SHP77 (cell line): Measurements from ENCODE around the gene THBD.

Source experiments
- DNase-seq, 2 experiments: peaks; one replicate each; lab custom pipeline; 2025; lab: John Stamatoyannopoulos, UW

Gene THBD

DNA sequence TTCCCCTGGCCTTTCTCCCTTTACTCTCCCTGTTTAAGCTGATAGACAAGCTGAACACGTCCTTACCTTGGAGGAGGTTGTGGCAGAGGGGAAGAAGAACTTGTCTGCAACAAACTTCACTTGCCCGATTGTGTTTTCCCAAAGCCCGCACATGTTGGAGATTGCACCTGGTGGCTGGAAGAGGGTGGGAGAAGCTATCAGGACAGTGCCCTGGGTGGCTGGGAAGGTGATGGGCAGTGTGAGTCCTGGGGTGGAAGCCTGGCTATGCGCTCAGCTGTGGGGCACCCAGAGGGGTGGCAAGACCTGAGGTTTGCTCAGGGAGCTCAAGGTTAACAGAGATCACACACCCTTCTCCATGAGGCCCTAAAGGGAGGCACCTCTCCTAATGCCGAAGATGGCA lies 39.4 kb downstream of the THBD start:
- DNase-seq: no peak

DNA sequence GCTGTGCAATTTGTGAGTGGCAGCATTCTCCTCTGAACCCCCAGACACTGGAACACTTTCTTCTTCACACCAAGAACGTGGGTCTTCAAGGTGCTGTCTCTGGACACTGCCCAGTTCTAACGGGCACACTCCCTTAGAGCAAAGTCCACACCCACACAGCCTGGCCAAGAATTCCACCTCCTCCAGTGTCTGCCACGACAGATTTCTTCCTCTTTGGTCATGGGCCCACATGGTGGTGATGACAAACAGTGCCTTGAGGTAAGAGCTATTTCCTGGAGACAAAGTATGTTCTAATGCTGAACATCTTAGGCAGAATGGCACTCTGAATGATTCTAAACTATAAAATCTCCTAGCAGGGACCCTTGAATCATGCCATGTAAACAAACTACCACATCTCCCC lies 39.8 kb downstream of the THBD start:
- DNase-seq: no peak

DNA sequence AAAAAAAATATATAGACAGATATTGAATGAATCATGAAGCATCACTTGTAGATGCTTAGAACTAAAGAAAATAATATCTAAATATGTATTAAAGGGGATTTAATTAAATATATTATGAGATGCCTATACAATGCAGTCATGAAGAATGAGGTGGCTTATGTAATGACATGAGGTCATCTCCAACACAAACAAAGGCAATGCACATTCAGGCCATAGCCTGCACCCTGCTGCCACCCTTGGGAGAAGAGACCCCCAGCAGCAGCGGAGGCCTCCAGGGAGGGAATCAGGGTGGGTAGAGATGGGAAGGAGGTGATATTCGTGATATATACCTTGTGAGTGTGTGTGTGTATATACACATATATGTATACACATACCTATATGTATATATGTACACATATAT lies 40.8 kb downstream of the THBD start:
- no peak for DNase-seq

DNA sequence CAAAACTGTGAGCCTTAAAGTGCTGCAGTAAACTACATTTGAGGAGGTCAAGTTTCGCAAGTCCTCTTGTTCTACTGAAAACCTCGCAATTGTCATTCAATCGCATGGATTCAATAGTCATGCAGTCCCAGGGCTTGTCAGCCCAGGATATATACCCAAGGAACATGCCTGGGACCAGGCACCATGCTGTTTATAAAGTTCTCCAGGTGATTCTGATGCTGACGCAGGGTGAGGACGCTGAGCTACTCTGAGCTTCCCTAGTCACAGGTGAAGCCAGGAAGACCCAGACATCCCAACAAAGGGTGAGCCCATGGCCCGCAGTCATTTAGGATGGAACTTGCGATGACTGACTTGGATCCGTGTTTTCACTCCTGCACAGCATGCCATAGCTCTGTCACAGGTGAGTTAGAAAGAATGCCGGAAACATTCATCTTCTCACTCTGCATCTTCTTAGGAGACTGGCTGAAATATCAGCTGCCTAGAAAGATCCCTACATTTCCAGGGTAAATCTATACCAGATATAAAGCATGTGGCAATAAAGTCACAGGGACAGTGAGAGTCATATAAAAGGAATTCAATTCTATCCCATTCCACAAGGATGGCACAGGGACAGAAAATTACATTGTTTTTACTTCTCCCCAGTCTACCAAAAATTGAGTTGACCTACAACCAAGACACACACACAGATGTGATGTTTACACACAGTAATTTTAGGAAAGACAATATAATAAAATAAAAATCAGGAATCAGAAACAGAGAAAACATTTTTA lies 41.4 kb downstream of the THBD start:
- DNase-seq: no peak

DNA sequence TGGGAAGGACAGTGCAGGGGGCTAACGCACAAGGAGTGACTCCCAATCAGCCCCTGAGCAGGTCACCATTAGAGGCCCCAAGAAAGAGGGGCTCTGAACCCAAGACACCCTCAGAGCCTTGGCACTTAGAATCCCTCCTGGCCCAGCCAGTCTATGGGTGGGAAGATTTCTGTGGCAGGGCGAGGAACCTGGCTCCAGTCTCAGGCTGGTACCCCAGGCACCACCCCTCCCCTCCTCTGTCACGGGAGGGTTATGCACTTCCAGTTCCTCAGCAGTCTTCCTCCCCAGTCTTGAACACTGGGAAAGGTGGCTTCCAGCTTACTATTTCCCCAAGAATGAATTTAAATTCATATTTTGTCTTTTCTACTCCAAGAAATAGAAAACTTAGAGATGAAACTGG lies 42.0 kb downstream of the THBD start:
- DNase-seq: no peak

DNA sequence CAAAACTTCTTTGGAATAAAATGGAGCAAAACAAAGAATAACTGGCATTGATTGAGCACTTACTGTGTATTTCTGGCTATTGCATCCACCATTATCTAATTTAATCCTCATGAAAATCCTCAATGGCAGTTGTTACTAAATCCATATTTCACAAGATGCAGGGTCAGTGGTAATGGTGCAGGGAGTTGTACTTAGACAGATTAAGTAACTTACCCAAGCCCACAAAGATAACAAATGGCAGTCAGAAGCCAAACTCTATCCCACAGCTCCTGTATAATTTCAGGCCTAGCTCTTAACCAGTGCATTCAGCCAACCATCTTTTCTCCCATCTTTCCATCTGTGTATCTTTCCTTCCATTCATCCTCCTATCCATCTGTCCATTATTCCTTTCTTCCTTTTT lies 43.7 kb downstream of the THBD start:
- no peak for DNase-seq

DNA sequence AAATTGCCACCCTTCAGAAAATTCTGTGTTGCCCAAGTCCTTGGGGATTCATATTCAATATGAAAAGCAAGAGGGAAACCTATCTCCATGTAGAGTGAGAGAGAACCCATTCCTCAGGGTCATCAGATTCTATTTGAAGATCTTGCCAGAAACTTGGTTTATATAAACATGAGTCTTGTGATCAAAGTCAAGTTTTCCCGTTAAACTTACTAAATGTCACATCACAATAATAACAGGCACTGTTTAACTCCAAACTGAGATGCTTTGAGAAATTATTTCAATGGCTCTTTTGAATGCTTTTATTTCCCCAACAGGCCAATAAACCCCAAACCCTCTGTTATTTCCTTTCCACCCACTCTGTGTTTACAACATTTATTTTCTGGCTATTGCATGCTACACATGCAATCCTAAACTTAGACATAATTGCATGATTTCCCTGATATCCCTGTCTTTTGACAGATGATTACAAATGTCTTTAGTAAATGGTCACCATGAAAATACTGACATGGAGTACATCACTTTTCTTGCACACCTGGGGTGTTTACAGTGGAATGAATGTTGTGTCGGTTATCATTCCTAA lies 45.5 kb downstream of the THBD start:
- DNase-seq: no peak

DNA sequence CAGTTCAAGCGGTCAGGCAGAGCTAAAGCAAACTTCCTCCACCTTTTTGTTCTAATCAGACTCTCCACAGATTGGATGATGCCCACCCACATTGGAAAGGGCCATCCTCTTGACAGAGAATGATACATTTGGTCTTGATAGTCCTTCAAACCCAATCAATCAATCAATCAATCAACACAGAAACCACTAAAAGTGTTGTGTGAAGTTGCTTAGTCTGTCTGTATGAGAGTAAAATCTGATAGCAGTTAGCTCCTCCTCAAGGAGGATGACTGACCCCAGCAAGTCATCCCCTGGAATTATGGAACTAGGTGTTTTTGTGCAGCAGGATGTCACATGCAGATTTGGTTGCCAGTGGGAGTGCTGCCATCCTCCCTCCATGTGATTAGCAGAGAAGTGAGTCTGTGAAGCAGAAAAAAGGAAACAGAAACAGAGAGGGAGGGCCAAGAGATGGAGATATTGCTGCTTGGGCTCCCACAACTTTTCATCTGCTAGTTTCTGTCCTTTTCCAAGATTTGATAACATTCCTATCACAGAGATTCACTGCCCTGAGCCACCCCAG lies 46.3 kb downstream of the THBD start:
- DNase-seq: no peak

DNA sequence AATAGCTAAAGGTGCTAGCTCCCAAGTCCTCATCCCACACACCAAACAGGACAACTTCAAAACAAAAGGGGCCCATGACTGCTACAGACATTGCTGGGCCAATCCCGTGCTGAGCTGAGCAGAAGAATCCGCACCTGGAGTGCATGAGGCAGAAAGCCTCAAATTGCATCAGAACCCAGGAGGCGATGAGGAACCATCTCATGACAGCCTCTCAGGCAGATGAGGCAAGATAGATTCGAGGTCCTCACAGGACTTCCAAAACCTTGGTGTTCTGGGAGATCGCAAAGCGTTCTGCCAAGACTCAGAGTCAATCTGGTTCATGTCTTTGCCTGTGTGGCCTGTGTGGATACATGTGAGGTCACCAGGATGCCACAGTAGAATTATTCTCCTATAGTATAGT lies 47.2 kb downstream of the THBD start:
- DNase-seq: no peak

DNA sequence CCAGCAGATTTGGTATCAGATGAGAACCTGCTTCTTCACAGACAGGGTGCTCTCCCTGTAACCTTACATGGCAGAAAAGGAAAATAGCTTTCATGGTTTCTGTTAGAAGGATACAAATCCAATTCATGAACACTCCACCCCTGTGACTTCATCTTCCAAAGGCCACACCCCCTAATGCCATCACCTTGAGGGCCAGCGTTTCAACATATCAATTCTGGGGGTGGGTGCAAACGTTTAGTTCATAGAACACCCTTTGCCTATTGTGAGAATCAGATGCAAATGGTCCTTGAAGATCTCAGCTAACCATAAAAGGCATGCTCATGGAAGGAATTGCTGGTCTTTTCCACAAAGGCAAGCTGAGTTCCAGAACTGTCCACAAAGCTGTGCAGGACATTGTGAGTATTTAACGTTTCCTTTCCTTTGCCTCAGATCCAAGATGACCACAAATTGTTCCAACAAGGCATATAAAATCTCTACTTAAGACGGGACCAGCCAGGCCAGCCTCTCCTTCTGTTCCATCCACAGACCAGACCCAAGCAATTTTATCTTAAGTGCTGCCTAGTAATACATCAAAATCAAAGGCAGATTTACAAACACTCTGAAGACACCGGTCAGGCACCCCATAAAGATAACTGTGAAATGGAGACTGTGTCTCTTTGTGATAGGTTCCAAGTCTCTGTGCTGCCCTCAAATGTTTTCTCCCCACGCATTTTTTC lies 49.1 kb downstream of the THBD start:
- no peak for DNase-seq

DNA sequence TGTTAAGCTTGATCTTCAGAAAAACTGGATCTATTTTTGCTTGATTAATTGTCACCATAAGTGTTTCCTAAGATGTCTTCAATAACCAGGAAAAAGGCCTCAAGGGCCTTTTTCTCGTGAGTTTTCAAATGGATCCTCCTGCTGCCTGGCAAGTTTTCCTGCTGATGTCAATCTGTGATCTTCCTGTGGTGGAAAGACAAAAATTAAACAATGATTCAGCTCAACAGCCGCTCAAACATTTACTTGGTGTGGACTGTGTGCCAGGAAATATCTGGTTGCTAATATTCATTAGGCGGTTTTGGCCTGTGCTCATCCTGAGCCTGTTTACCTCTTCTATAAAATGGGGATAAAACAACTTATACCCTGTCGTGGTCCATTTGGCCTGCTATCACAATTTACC lies 49.7 kb downstream of the THBD start:
- no peak for DNase-seq

DNA sequence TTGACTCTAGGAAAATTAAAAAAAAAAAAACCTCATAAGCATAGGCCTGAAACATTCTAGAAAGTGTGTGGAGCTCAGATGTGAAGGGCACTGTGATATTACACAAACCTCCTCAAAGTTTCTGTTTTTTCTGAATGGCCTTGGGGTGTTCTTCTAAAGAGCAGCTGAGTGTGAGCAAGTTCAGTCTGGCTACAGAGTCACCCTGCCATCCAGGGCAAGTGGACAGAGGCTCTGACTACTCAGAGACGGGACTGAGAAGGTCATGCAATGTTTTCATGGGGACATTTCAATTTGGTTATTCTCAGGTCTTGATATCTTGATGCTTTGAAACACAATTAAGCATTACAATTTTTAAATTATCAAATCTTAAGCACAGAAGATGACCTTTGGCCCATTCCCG lies 51.0 kb downstream of the THBD start:
- DNase-seq: no peak

DNA sequence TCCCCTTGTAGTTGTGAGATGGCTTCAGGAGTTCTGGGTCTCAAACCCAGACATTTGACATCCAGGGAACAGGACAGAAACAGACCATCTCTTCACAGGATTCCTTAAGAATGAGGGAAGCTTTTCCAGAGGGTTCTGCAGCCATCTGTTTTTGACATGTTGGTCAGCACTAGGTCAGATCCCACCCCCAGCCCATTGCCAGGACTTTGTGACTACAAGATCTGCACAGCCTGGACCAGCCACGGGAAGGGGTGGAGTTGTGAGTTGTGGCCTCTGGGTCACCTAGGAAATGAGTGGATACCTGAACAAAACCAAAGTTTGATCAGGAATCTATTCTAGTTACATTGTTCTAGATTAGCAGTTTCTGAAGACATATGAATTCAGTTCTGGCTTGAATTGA lies 53.5 kb downstream of the THBD start:
- no peak for DNase-seq
